Activated B cell treated with CpG ODN at 0.5 μM for 24 hours (primary cell): ENCODE data around the gene SLC25A51. TPM values are rescaled to one million over a fixed set of nuclear protein-coding genes. Genes with fewer than 3 reads are reported as not detected.

ENCODE experiments used
- ATAC-seq: fragments of 200-7000 bp; cut with Tn5 transposase; one replicate; pipeline ENCODE4 v1.10.0; 2021; ENCODE audit warnings: low read depth, mild to moderate bottlenecking, moderate library complexity
- CTCF ChIA-PET: fragments of 350-600 bp; sonication (Branson Sonifier 250); formaldehyde crosslinking; loops from one replicate; lab custom pipeline; 2021; ENCODE audit warnings: antibody characterized with exemption; lab: Charles Lee
- POLR2A ChIA-PET: fragments of 350-600 bp; sonication (Branson Sonifier 250); formaldehyde crosslinking; loops from one replicate; lab custom pipeline; 2021; ENCODE audit warnings: antibody characterized with exemption; lab: Charles Lee
- DNase-seq: peaks from one replicate; pipeline ENCODE4 v3.0.0; 2022
- H3K27ac Mint-ChIP-seq: one replicate; pipeline ENCODE4 v1.8.0; 2020; ENCODE audit warnings: mixed read lengths
- H3K27me3 Mint-ChIP-seq: one replicate; pipeline ENCODE4 v1.8.0; 2021; ENCODE audit warnings: mixed read lengths
- H3K36me3 Mint-ChIP-seq: one replicate; pipeline ENCODE4 v1.8.0; 2021; ENCODE audit warnings: low read depth, mixed read lengths
- H3K4me1 Mint-ChIP-seq: one replicate; pipeline ENCODE4 v1.8.0; 2021; ENCODE audit warnings: mixed read lengths
- H3K4me3 Mint-ChIP-seq: one replicate; pipeline ENCODE4 v1.8.0; 2020; ENCODE audit warnings: mild to moderate bottlenecking, mixed read lengths
- H3K9me3 Mint-ChIP-seq: one replicate; pipeline ENCODE4 v1.8.0; 2020; ENCODE audit warnings: mixed read lengths
- CTCF ChIP-seq: fragments of 200-600 bp; IDR thresholded peaks from one replicate; pipeline ENCODE4 v1.8.0; 2022; ENCODE audit warnings: antibody characterized with exemption, mild to moderate bottlenecking
- intact Hi-C: fragments of 100-400 bp; cut with micrococcal nuclease; formaldehyde crosslinking; loops from one replicate; pipeline ENCODE4 v1.15.1; 2024
- total RNA-seq: library from RNA; stranded (reverse); gene quantifications from 2 replicates; pipeline ENCODE4 v1.2.3, GENCODE V29; 2022

Gene SLC25A51
- total RNA-seq, 1 donor from 2014 or later: 33.9 TPM

GRCh38 chr9:37922363-37923117 lies 18.6 kb upstream of the SLC25A51 start:
- H3K4me1 Mint-ChIP-seq: no peaks in the 10 kb centered on the region
- intact Hi-C loops: no loop called here

GRCh38 chr9:37921546-37922300 lies 17.8 kb upstream of the SLC25A51 start:
- H3K4me1 Mint-ChIP-seq: no peaks in the 10 kb centered on the region
- CTCF ChIA-PET: no interaction called here
- intact Hi-C loops: no loop called here
- DNase-seq (no peak), ATAC-seq (no peak)
- POLR2A ChIA-PET: no interaction called here
- no peak overlapping the region for H3K4me3 Mint-ChIP-seq
- TF ChIP-seq CTCF: no peak
- no peaks in the 10 kb centered on the region for H3K9me3 Mint-ChIP-seq
- no peaks in the 10 kb centered on the region for H3K36me3 Mint-ChIP-seq
- no peaks in the 10 kb centered on the region for H3K27me3 Mint-ChIP-seq
- no peak overlapping the region for H3K27ac Mint-ChIP-seq

More at GRCh38 chr9:37922363-37923117, 18.6 kb upstream of the SLC25A51 start:
- no peak overlapping the region for H3K4me3 Mint-ChIP-seq
- H3K9me3 Mint-ChIP-seq: no peaks in the 10 kb centered on the region
- H3K27ac Mint-ChIP-seq: no peak overlapping the region
- no peak for TF ChIP-seq CTCF
- ChIA-PET CTCF (no interaction called here), POLR2A (no interaction called here)
- no peak for DNase-seq
- no peaks in the 10 kb centered on the region for H3K36me3 Mint-ChIP-seq
- H3K27me3 Mint-ChIP-seq: no peaks in the 10 kb centered on the region
- ATAC-seq: no peak

GRCh38 chr9:37921168-37921510 lies 17.2 kb upstream of the SLC25A51 start:
- no peak overlapping the region for H3K27ac Mint-ChIP-seq
- no peak overlapping the region for H3K4me3 Mint-ChIP-seq
- no peak for DNase-seq
- ChIA-PET CTCF (no interaction called here), POLR2A (no interaction called here)
- intact Hi-C loops: no loop called here
- no peak for ATAC-seq
- no peaks in the 10 kb centered on the region for H3K4me1 Mint-ChIP-seq
- TF ChIP-seq CTCF: no peak
- H3K27me3 Mint-ChIP-seq: no peaks in the 10 kb centered on the region
- H3K9me3 Mint-ChIP-seq: no peaks in the 10 kb centered on the region
- no peaks in the 10 kb centered on the region for H3K36me3 Mint-ChIP-seq

GRCh38 chr9:37920471-37921167 lies 16.7 kb upstream of the SLC25A51 start:
- H3K9me3 Mint-ChIP-seq: no peaks in the 10 kb centered on the region
- no peaks in the 10 kb centered on the region for H3K4me1 Mint-ChIP-seq
- no peak for DNase-seq
- intact Hi-C loops: no loop called here
- CTCF ChIA-PET: no interaction called here
- no peak overlapping the region for H3K4me3 Mint-ChIP-seq
- H3K27ac Mint-ChIP-seq: no peak overlapping the region
- POLR2A ChIA-PET: no interaction called here
- no peak for TF ChIP-seq CTCF
- H3K27me3 Mint-ChIP-seq: no peaks in the 10 kb centered on the region
- no peak for ATAC-seq
- no peaks in the 10 kb centered on the region for H3K36me3 Mint-ChIP-seq

GRCh38 chr9:37919956-37920335 lies 16.0 kb upstream of the SLC25A51 start:
- no peak for DNase-seq
- Mint-ChIP-seq H3K9me3 (no peaks in the 10 kb centered on the region), H3K4me1 (no peaks in the 10 kb centered on the region), H3K27me3 (no peaks in the 10 kb centered on the region), H3K27ac (no peak overlapping the region), H3K36me3 (no peaks in the 10 kb centered on the region), H3K4me3 (no peak overlapping the region)
- CTCF ChIA-PET: no interaction called here
- no peak for ATAC-seq
- no peak for TF ChIP-seq CTCF
- intact Hi-C loops: loop anchor here (10.0 kb wide), 1 partner anchor 65 kb away; no protein-coding TSS in a partner anchor
- POLR2A ChIA-PET: no interaction called here
